Measurements from ENCODE around the gene CREBL2. TPM values are rescaled to one million over a fixed set of nuclear protein-coding genes. Genes with fewer than 3 reads are reported as not detected.

Gene CREBL2
- total and polyA plus RNA-seq, 2 donors (not counting 1 experiment from before 2014, with no cell fraction given), result 6.5 to 22.1 TPM

DNA sequence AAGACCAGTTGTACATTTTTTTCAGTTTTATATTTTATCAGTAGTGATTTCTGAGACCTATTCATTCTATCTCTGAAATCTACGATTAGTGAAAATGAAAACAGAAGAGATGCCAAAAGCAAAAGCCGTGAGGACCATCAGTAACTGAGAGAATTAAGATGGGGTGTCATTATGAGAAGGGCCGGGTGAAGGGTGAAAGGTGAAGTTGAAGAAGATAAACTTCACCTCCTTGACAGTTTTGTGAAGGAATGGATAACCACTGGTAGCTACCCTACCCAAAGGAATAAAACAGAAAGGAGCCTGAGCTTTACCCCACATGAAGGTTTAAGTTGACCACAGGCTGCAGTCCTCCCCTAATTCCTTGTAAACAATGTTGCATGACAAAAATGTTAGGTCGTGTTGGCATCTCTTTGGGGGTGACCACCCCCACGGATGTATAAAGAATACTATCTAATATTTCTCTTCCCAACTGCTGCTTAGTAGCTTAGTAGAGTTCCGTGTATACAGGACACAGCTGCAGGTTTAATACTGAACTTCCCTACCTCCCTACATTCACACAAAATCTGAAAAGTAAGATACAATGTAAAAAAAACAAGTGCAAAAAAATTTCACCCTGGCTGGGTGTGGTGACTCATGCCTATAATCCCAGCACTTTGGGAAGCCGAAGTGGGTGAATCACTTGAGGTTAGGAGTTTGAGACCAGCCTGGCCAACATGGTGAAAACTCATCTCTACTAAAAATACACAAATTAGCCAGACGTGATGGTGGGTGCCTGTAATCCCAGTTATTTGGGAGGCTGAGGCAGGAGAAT is 60.4 kb downstream of the CREBL2 start:
- 72% methylated on average over 4 of the region's 8 CpGs for WGBS (ENCODE audit: insufficient coverage)
- Mint-ChIP-seq H3K27me3 (no peaks in the 10 kb centered on the region), H3K9me3 (ENCODE audit: insufficient read depth) (no peaks in the 10 kb centered on the region), H3K27ac (no peak overlapping the region), H3K4me1 (no peaks in the 10 kb centered on the region), H3K4me3 (no peak overlapping the region)
- intact Hi-C loops (cut with micrococcal nuclease), result no loop called here
- H3K36me3 ChIP-seq (replicated peaks in 1 of 2; ENCODE audit: control extremely low read depth in 1 of 2, control insufficient read depth in 1 of 2, extremely low read depth in 1 of 2, insufficient read depth in 2 of 2, low read length in 1 of 2), result no peaks in the 10 kb centered on the region
- no peak overlapping the region for H2AFZ ChIP-seq (ENCODE audit: insufficient read depth, low read depth, low read length, poor library complexity, severe bottlenecking)
- H3K4me3 ChIP-seq (ENCODE audit: control extremely low read depth in 1 of 5, extremely low read depth in 1 of 5, insufficient read depth in 1 of 5, low read depth in 2 of 5, low read length in 4 of 5), result no peak overlapping the region
- ChIA-PET POLR2A (no interaction called here), CTCF (no interaction called here)
- DNase-seq, result no peak
- no peaks in the 10 kb centered on the region for H3K79me2 ChIP-seq (ENCODE audit: control insufficient read depth, insufficient read depth, low read length)
- no peak overlapping the region for H3K27ac ChIP-seq (ENCODE audit: low read length in 2 of 2)
- H4K20me1 ChIP-seq (ENCODE audit: control insufficient read depth, insufficient read depth, low read length, poor library complexity, severe bottlenecking), result no peaks in the 10 kb centered on the region
- no peak for TF ChIP-seq CTCF (IDR thresholded peaks at IDR 0.05)
- TF ChIP-seq EZH2 (IDR thresholded peaks at IDR 0.05; ENCODE audit: borderline replicate concordance, insufficient read depth, low read depth, low read length, poor library complexity, severe bottlenecking), result no peak
- no peaks in the 10 kb centered on the region for H3K9me3 ChIP-seq (ENCODE audit: control extremely low read depth in 1 of 3, control insufficient read depth in 2 of 3, insufficient read depth in 1 of 3, low read length in 2 of 3)
- H3K4me1 ChIP-seq (ENCODE audit: control insufficient read depth in 2 of 2, insufficient read depth in 2 of 2, low read length in 2 of 2), result no peaks in the 10 kb centered on the region
- H3K27me3 ChIP-seq (replicated peaks in 1 of 4; ENCODE audit: control extremely low read depth in 1 of 4, control insufficient read depth in 3 of 4, insufficient read depth in 4 of 4, low read length in 3 of 4), result no peaks in the 10 kb centered on the region
- H3K4me2 ChIP-seq (replicated peaks; ENCODE audit: low read depth, low read length, poor library complexity, severe bottlenecking), result no peak overlapping the region
- H3K9ac ChIP-seq (ENCODE audit: low read length), result no peak overlapping the region
- no peak for ATAC-seq (ENCODE audit: low read depth)

GRCh38 chr12:12673296-12673695 is 61.6 kb downstream of the CREBL2 start:
- Histone ChIP-seq H3K36me3 (replicated peaks in 1 of 2; ENCODE audit: control extremely low read depth in 1 of 2, control insufficient read depth in 1 of 2, extremely low read depth in 1 of 2, insufficient read depth in 2 of 2, low read length in 1 of 2) (no peaks in the 10 kb centered on the region), H3K9ac (ENCODE audit: low read length) (no peak overlapping the region), H3K79me2 (ENCODE audit: control insufficient read depth, insufficient read depth, low read length) (no peaks in the 10 kb centered on the region), H3K27ac (ENCODE audit: low read length in 2 of 2) (no peak overlapping the region), H4K20me1 (ENCODE audit: control insufficient read depth, insufficient read depth, low read length, poor library complexity, severe bottlenecking) (no peaks in the 10 kb centered on the region), H3K9me3 (ENCODE audit: control extremely low read depth in 1 of 3, control insufficient read depth in 2 of 3, insufficient read depth in 1 of 3, low read length in 2 of 3) (no peaks in the 10 kb centered on the region), H2AFZ (ENCODE audit: insufficient read depth, low read depth, low read length, poor library complexity, severe bottlenecking) (no peak overlapping the region), H3K27me3 (replicated peaks in 1 of 4; ENCODE audit: control extremely low read depth in 1 of 4, control insufficient read depth in 3 of 4, insufficient read depth in 4 of 4, low read length in 3 of 4) (no peaks in the 10 kb centered on the region), H3K4me1 (ENCODE audit: control insufficient read depth in 2 of 2, insufficient read depth in 2 of 2, low read length in 2 of 2) (no peaks in the 10 kb centered on the region), H3K4me3 (ENCODE audit: control extremely low read depth in 1 of 5, extremely low read depth in 1 of 5, insufficient read depth in 1 of 5, low read depth in 2 of 5, low read length in 4 of 5) (no peak overlapping the region), H3K4me2 (replicated peaks; ENCODE audit: low read depth, low read length, poor library complexity, severe bottlenecking) (no peak overlapping the region)
- no peak overlapping the region for H3K27ac Mint-ChIP-seq
- no peaks in the 10 kb centered on the region for H3K27me3 Mint-ChIP-seq
- no peaks in the 10 kb centered on the region for H3K9me3 Mint-ChIP-seq (ENCODE audit: insufficient read depth)
- ChIA-PET POLR2A (no interaction called here), CTCF (interaction anchor here (1.2 kb wide), 1 partner anchor 42 kb away, joined by 3 read pairs; no protein-coding TSS in a partner anchor)
- WGBS (ENCODE audit: insufficient coverage), result 100% methylated on average over 2 of the region's 3 CpGs
- intact Hi-C loops (cut with micrococcal nuclease), result no loop called here
- no peak for DNase-seq
- ATAC-seq (ENCODE audit: low read depth), result no peak
- no peak for TF ChIP-seq CTCF (IDR thresholded peaks at IDR 0.05)
- TF ChIP-seq EZH2 (IDR thresholded peaks at IDR 0.05; ENCODE audit: borderline replicate concordance, insufficient read depth, low read depth, low read length, poor library complexity, severe bottlenecking), result no peak
- H3K4me1 Mint-ChIP-seq, result no peaks in the 10 kb centered on the region
- no peak overlapping the region for H3K4me3 Mint-ChIP-seq
